HG03060 (cell line): Measurements from ENCODE around the gene LUZP2.

Source experiments
- ATAC-seq: cut with Tn5 transposase; IDR thresholded peaks from one replicate; pipeline ENCODE4 v1.9.1; 2021; ENCODE audit warnings: low read depth, moderate number of reproducible peaks; ENCODE audit not compliant: unreplicated experiment

Gene LUZP2

DNA sequence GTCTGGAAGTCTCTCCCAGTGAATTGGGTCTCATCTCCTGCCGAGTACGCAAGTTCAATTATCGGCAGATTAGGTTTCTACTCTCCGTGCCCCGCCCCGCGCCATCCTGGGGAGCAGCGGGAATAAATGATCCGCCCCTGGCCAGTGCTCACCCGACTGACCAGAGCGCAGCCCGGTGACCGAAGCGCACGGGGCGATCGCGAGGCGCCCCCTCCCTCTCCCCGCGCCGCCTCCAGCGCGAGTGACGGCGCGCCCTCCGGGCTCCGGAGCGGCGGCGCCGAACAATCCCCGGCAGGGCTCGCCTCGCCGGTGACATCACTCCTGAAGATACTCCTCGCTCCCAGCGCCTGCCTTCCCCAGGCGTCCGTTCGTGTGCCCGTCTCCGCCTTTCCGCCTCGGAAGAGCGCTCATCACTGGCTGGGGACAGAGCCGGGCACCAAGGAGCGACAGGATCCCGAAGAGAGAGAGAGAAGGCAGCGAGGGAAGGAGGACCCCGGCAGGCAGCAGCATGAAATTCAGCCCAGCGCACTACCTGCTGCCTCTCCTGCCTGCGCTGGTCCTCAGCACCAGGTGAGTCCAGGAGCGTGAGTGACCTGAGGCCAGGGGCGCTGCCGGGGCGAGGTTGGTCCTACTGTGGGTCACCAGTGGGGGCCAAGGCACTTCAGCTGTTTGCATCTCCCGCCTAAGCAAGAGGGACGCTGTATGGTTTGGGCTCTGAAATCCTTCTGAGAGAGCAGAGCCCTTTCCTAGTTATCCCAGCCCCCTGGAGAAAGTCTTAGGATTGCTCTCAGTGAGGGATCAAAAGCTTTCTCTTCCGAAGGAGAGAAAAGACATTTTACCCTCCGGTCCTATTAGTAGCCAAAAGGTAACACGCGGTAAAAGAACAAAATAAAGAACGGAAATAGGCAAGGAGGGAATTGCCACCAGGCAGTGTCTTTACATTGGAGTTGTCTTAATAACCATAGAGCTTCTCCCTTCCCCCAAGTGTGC lies at the start of gene LUZP2:
LUZP2 (plus strand) TSS at position 318 of the 990 bp plus-strand sequence.
- ATAC-seq: no peak

- no peak for ATAC-seq
These were observed 43.6 kb upstream of the LUZP2 start for GRCh38 chr11:24453129-24453718.

- ATAC-seq: no peak
These were observed 38.9 kb upstream of the LUZP2 start for GRCh38 chr11:24457985-24458384.

GRCh38 chr11:24470431-24470830 lies 26.4 kb upstream of the LUZP2 start:
- ATAC-seq: no peak

DNA sequence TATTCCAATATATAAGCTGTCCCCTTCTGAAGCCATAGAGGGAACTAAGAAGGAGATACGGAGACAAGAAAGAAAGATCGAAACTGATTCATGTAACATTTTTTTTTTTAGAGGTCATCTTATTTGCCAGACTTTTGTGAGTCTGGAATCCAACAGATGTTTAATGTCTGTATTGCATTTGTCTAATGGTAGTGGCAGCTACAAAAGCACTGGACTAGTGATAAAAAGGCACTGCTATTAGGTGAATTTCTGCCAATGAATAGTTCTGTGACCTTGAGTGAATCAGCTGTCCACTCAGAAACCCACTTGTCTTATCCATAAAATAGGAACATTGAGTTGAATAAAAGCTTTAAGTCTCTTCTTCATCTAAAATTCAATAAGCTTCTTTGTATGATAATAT lies 25.8 kb upstream of the LUZP2 start:
- no peak for ATAC-seq

GRCh38 chr11:24478718-24479117 lies 18.1 kb upstream of the LUZP2 start:
- no peak for ATAC-seq

GRCh38 chr11:24489477-24489876 lies 7.4 kb upstream of the LUZP2 start:
- no peak for ATAC-seq

GRCh38 chr11:24496386-24496735 lies 492 bp upstream of the LUZP2 start:
- ATAC-seq: no peak

- ATAC-seq: no peak
These were observed 978 bp downstream of the LUZP2 start for GRCh38 chr11:24497831-24498230.

DNA sequence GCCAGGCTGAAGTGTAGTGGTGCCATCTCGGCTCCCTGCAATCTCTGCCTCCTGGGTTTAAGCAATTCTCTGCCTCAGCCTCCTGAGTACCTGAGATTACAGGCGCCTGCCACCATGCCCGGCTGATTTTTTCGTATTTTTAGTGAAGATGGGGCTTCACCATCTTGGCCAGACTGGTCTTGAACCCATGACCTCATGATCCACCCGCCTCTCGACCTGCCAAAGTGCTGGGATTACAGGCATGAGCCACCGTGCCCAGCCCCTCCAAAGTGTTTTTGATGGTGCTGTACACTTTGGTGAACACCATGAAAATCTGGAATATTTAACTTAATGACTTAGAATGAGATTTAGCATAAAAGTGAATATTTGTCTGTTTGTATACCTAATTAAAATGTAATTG lies 5.6 kb downstream of the LUZP2 start:
- no peak for ATAC-seq

- no peak for ATAC-seq
These were observed 12.3 kb downstream of the LUZP2 start for GRCh38 chr11:24509114-24509513.

DNA sequence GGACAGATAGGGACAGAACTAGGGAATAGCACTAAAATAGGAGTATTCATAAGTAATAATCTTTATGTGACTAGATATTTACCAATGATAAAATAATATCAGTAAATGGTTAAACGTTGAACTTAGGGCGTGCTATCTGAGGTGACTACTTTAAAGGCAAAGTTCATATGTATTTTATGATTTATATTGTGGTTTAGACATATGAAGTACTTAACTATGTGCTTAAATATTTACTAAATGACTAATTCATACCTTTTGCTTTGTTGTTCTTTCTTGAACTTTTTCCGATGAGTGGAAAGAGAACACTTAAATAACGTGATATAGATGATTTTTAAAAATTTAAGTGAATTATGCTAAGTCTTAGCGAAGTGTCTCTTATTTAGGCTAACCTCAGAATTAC lies 14.7 kb downstream of the LUZP2 start:
- ATAC-seq: no peak

GRCh38 chr11:24513479-24514218 lies 16.8 kb downstream of the LUZP2 start:
- ATAC-seq: no peak

DNA sequence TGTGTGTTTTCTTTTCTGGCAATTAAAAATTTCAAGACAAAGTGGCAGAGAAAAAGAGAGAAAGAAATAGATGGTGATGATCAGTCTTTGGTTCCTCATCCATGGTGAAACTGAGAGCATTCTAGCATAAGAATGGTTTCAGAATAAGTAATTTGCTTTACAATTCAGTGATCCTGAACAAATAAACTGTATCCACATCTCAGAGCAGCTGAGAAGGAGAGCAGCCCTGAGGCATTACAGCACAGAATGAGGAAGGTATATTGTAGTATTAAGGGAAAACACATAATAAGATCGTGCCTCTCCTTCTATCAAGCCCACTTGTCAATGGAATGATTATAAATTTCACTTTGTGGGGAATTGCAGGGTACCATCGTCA lies 17.4 kb downstream of the LUZP2 start:
- peak; percentile 96 for ATAC-seq

DNA sequence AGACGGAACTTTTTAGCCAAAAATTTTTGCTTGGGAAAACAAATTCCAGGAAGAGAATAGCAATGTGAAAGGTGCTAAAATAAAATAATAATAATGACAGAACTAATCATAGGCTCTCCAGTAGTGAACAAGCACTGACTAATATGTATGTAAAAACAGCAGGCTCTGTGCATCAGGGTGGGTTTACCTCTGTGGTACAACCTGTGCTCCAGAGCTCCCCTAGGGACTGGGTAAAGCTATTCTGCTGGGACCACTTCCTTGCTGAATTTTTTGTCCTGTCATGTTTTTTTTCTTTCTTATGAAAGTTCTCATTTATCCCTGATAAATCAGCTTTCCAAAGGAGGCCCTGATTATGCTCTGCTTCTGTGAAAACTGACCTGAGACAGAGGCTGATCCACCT lies 18.8 kb downstream of the LUZP2 start:
- no peak for ATAC-seq

GRCh38 chr11:24516638-24517037 lies 19.8 kb downstream of the LUZP2 start:
- ATAC-seq: no peak

DNA sequence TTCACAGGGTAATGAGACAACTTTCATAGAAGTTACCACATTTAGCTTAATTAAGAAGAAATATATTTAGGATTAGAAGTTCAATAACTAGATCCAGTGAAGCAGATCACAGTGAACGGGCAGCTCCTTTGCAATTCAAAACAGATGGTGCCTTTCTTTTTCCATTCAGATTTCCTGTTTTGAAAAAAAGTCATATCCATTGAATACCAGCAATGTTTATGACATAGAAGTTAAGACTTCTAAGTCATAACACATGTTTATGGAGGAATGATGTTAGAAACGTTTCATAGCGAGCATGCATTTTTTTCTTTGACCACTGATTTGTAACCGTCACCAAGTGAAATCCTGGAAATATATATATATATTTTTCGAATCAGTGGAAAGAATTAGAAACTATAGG lies 24.7 kb downstream of the LUZP2 start:
- no peak for ATAC-seq

DNA sequence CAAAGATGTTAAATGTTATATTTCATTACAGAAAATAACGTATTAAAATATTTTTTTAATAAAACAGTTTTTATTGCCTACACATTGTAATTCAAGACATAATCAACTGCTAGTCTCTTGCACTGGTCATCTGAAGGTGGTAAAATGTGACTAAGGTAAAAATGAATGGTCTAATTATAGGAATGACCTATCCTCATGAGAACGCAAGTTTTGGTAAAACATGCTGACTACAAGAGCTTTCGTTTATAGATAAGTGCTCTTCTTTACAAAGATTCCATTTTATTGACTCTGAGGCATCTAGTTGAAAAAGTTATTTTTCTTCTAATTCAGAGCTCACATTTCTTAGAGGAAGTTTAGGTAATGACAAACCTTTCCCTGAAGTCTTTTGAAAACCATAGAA lies 27.3 kb downstream of the LUZP2 start:
- no peak for ATAC-seq

GRCh38 chr11:24531528-24531927 lies 34.7 kb downstream of the LUZP2 start:
- no peak for ATAC-seq

DNA sequence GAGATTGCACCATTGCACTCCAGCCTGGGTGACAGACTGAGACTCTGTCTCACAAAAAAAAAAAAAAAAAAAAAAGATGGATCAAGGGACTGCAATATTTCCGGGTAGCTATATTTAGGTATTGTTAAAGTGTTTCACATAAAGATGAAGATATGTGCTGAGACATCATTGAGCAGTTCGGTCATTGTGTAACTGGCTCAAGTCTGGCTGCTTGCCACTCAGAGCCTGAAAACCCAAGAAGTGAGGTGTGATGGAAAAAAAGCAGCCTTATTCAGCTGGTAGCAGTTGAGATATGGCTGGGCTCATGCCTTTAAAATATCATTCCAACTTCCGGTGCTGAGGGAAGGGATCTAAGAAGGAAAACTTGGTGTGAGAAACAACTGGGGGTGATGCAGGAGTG lies 46.9 kb downstream of the LUZP2 start:
- ATAC-seq: no peak

- no peak for ATAC-seq
These were observed 59.8 kb downstream of the LUZP2 start for GRCh38 chr11:24556693-24557092.
